NCI-H510A treated with DMSO at 0.1 percent for 48 hours (cell line): ENCODE measurements around the gene CPLANE2.
"Not testable (repeated sequence)": the region's sequence is repeated elsewhere in the genome, so short reads cannot be mapped to it uniquely, and the experiment has no call there.

Experiments
- DNase-seq: peaks from one replicate; lab custom pipeline; 2025; lab: John Stamatoyannopoulos, UW

The CPLANE2 gene

GRCh38 chr1:16236511-16237342, at the start of gene CPLANE2:
CPLANE2 (minus strand) TSS chr1:16237183; CDS start chr1:16236742, 441 bp downstream.
- peak; percentile 99 for DNase-seq

- no peak for DNase-seq
Observed at GRCh38 chr1:16286122-16286521, 49.1 kb upstream of the CPLANE2 start.

- DNase-seq, result no peak
Observed at GRCh38 chr1:16281765-16282164, 44.8 kb upstream of the CPLANE2 start.

GRCh38 chr1:16279186-16279585, 42.2 kb upstream of the CPLANE2 start:
- DNase-seq, result no peak

- DNase-seq, result no peak
Observed at GRCh38 chr1:16276302-16277030, 39.5 kb upstream of the CPLANE2 start.

- no peak for DNase-seq
Observed at GRCh38 chr1:16275591-16275990, 38.6 kb upstream of the CPLANE2 start.

GRCh38 chr1:16267690-16268180, 30.8 kb upstream of the CPLANE2 start:
- DNase-seq, result no peak

GRCh38 chr1:16266411-16267118, 29.6 kb upstream of the CPLANE2 start:
- DNase-seq, result no peak

GRCh38 chr1:16262067-16262466, 25.1 kb upstream of the CPLANE2 start:
- no peak for DNase-seq

- DNase-seq, result no peak
Observed at GRCh38 chr1:16260814-16261213, 23.8 kb upstream of the CPLANE2 start.

- no peak for DNase-seq
Observed at GRCh38 chr1:16258591-16259135, 21.7 kb upstream of the CPLANE2 start.

GRCh38 chr1:16257968-16258367, 21.0 kb upstream of the CPLANE2 start:
- no peak for DNase-seq

GRCh38 chr1:16257556-16257955, 20.6 kb upstream of the CPLANE2 start:
- DNase-seq, result not testable (repeated sequence)

GRCh38 chr1:16256478-16256877, 19.5 kb upstream of the CPLANE2 start:
- DNase-seq, result no peak

- DNase-seq, result no peak
Observed at GRCh38 chr1:16254263-16254928, 17.4 kb upstream of the CPLANE2 start.

GRCh38 chr1:16253332-16253922, 16.4 kb upstream of the CPLANE2 start:
- DNase-seq, result no peak

- no peak for DNase-seq
Observed at GRCh38 chr1:16252912-16253311, 15.9 kb upstream of the CPLANE2 start.

- DNase-seq, result no peak
Observed at GRCh38 chr1:16251381-16251780, 14.4 kb upstream of the CPLANE2 start.

- DNase-seq, result no peak
Observed at GRCh38 chr1:16250524-16251251, 13.7 kb upstream of the CPLANE2 start.

GRCh38 chr1:16249596-16250241, 12.7 kb upstream of the CPLANE2 start:
- peak; percentile 84 for DNase-seq
